Occipital lobe (tissue), 1 donor: ENCODE measurements around the gene SELENOS. TPM values are rescaled to one million over a fixed set of nuclear protein-coding genes. Genes with fewer than 3 reads are reported as not detected.

Experiments used
- total RNA-seq: library from RNA; depleted of rRNA; stranded (reverse); fragments of >200 nt; gene quantifications from one replicate; pipeline ENCODE4 v1.2.3, GENCODE V29; 2014

SELENOS gene
- total RNA-seq, 1 donor from 2014 or later, result 40.1 TPM

Other genes with a start within 250 kb of the SELENOS start
- 23.9 TPM for gene CHSY1, start 25.4 kb downstream of the SELENOS start, total RNA-seq
- 15.0 TPM for gene SNRPA1, start 17.8 kb upstream of the SELENOS start, total RNA-seq
- gene PCSK6, start 212.2 kb upstream of the SELENOS start, total RNA-seq, result 15.4 TPM